NCI-H2081 treated with DMSO at 0.1 percent for 48 hours (cell line): ENCODE results near the gene CCT7.
"Not testable (repeated sequence)": the region's sequence is repeated elsewhere in the genome, so short reads cannot be mapped to it uniquely, and the experiment has no call there.

Source experiments
- DNase-seq: peaks from one replicate; lab custom pipeline; 2025; lab: John Stamatoyannopoulos, UW

Gene CCT7

GRCh38 chr2:73233932-73234832 is at the start of gene CCT7:
CCT7 (plus strand) TSS chr2:73234308; CDS start chr2:73234379, 71 bp downstream.
- peak; percentile 85 for DNase-seq

DNA sequence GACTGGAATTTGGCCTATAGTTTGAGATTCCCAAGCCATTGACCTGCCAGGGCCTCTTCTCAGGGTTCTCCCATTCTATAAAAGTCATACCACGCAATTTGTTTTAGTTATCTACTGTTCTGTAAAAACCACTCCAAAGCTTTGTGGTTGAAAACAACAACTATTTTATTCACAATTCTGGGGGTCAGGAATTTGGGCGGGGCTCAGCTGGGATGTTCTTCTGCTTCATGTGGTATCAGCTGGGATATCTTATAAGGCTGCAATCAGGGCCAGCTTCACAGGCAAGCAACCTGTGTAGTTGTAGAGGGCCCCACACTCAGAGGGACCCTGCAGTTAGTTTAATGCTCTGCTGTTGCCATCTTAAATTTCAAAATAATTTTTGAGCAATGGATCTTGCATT is 48.1 kb upstream of the CCT7 start:
- DNase-seq, result no peak

GRCh38 chr2:73187549-73187948 is 46.6 kb upstream of the CCT7 start:
- no peak for DNase-seq

GRCh38 chr2:73197579-73197978 is 36.5 kb upstream of the CCT7 start:
- DNase-seq, result no peak

- not testable (repeated sequence) for DNase-seq
These were observed 33.8 kb upstream of the CCT7 start for GRCh38 chr2:73200281-73200680.

DNA sequence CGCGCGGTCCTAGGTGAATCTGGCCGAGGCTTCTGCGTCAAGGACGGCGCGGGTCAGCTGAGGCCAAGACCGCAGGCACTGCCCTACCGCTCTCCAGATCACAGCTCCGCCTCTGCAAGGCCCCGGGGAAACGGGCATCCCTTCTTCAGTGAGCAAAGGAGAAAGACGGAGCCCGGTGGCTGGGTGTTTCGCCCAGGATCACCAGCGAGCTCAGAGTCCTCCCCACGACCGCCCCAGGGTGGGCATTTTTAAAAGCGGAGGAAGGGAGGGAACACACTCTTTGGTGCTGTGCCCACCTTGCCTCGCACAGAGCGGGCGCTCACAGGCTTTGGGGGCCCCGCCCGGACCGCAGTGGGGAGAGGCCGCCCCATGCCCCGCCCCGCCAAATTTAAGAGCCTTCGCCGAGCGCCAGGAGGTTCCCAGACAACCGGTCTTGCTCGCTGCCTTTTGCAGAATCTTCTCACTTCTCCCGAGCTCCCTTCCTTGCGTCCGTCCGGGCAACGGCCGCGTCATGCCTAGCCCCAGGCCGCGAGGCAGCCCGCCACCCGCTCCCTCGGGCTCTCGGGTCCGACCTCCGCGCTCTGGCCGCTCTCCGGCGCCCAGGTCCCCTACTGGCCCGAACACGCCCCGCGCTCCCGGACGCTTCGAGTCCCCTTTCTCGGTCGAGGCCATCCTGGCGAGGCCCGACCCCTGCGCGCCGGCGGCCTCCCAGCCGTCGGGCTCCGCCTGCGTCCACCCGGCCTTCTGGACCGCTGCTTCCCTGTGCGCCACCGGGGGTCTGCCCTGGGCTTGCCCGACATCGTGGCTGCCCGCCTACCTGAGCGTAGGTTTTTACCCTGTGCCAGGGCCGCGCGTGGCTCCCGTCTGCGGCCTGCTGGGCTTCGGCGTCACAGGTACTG is 31.7 kb upstream of the CCT7 start, which contains the start of gene NOTO:
Gene NOTO (plus strand): TSS at position 419 of the 899 bp plus-strand sequence. CDS start 93 bp downstream, at position 512.
- no peak for DNase-seq

- no peak for DNase-seq
These were observed 30.9 kb upstream of the CCT7 start for GRCh38 chr2:73203055-73203681.

DNA sequence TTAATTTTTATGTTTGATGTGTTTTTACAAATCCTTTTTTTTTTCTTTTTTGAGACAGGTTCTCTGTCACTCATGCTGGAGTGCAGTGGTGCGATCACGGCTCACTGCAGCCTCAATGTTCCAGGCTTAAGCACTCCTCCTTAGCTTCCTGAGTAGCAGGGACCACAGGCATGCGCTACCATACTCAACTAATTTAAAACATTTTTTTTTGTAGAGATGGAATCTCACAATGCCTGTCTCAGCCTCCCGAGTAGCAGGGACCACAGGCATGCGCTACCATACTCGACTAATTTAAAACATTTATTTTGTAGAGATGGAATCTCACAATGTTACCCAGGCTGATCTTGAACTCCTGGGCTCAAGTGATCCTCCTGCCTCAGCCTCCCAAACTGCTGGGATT is 28.5 kb upstream of the CCT7 start:
- DNase-seq, result no peak

DNA sequence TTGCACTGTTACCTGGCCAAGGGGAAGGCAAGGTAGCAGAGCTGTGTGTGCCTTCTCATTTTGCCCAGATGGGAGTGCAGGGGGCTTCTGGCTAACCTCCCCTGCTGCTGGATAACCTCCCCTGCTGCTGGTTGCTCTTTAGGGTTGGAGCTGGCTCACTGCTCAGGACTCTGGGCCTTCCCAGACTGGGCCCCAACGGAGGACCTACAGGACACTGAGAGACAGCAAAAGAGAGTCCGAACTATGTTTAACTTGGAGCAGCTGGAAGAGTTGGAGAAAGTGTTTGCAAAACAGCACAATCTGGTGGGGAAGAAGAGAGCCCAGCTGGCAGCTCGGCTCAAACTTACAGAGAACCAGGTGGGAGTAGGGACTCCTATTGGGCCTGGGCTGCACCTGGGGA is 25.9 kb upstream of the CCT7 start:
- no peak for DNase-seq

- no peak for DNase-seq
These were observed 24.1 kb upstream of the CCT7 start for GRCh38 chr2:73210019-73210418.

DNA sequence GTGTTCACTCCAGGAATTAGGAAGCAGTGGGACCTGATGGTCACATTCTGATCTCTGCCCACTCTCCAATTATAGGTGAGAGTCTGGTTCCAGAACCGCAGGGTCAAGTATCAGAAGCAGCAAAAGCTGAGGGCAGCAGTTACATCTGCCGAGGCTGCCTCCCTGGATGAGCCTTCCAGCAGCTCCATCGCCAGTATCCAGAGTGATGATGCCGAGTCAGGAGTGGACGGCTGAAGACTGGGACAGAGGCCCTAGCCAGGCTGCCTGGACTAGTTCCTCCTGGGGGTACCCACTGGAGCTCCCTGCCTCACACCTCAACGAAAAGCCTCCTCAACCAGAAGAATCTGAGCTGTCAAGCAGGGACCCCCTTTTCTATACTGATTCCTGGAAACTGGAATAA is 23.4 kb upstream of the CCT7 start:
- no peak for DNase-seq

DNA sequence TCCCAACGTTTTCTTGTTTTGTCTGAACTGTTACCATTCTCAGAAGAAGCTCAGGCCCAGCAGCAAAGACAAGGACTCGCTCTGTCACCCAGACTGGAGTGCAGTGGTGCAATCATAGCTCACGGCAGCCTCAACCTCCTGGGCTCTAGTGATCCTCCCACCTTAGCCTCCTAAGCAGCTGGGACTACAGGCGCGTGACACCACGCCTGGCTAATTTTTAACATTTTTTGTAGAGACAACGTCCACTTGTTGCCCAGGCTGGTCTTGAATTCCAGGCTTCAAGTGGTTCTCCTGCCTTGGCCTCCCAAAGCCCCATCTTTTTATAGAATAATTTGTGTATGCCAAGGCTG is 22.0 kb upstream of the CCT7 start:
- no peak for DNase-seq

DNA sequence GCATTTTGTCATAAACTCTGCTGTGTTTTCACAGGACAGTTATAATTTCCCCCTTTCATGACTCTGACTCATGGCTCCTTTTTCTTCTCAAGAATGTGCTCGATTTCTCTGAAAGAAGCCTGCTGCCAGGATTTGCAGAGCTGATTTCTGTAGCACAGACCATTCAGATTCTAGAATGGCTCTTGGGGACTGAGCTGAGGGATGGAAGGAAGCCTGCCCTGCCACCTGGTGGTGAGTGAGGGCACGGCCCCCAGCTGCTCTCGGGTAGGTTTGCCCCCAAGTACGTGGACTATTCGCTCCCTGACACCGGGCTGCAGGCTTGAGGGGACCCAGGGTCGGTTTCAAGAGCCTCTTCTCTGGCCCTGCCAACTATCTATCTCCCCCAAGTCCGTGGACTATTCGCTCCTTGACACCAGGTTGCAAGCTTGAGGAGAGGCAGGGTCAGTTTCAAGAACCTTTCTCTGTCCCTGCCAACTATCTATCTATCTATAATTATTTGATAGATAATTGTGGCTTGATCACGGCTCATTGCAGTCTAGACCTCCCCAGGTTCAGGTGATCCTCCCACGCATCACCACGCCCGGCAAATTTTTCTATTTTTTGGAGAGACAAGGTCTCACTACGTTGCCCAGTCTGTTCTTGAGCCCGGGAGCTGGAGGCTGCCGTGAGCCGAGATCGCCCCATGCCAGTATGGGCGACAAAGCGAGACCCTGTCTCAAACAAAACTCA is 21.5 kb upstream of the CCT7 start:
- no peak for DNase-seq

- no peak for DNase-seq
These were observed 19.7 kb upstream of the CCT7 start, which contains the start of gene SMYD5 for GRCh38 chr2:73214120-73215035. SMYD5 (plus strand) TSS chr2:73214245; CDS start chr2:73214267, 22 bp downstream.

GRCh38 chr2:73215254-73215653 is 18.9 kb upstream of the CCT7 start:
- no peak for DNase-seq

DNA sequence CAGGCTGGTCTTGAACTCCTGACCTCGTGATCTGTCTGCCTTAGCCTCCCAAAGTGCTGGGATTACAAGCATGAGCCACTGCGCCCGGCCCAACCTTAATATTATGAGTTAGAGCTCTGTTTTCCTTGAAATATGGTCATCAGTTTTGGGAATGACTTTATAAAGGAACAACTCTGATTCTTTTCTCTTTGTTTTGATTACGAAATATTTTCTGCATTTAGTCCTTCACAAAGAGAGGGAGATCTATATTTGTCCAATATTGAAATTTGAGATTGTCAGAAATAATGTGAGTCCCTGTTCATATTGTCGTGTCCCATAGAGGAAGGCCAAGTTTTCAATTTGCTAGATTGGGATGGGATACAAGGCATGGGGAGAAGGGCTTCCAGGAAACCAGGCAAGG is 16.9 kb upstream of the CCT7 start:
- DNase-seq, result no peak

GRCh38 chr2:73217826-73218225 is 16.3 kb upstream of the CCT7 start:
- no peak for DNase-seq

- no peak for DNase-seq
These were observed 15.8 kb upstream of the CCT7 start for GRCh38 chr2:73218298-73218697.

GRCh38 chr2:73223821-73224220 is 10.3 kb upstream of the CCT7 start:
- DNase-seq, result no peak
